Measurements from ENCODE around the gene GRK3.

The GRK3 gene

DNA sequence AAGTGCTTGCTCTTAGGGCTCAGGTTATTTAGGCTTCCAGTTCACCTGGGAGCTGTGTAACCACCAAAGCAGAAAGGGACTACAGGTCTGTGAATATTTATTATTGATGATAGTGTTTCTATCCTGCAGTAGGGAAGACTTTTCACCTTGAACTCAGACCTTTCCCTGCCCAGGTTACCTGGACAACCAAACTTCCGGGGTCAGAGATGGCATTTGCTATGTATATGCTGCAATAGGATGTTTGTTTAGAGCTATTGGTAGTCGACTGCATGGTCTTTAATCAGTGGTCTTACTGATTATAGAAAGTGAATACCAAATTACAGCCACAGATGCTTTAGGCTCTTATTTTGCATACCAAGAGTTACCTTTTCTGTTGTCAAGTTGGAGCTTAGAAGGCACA lies 94.9 kb downstream of the GRK3 start:
- Histone ChIP-seq H2AFZ (ENCODE audit: low read length, unreplicated experiment) (no peak overlapping the region), H3K4me1 (ENCODE audit: control insufficient read depth, insufficient read depth, low read length, unreplicated experiment) (no peaks in the 10 kb centered on the region), H3K36me3 (ENCODE audit: insufficient read depth, low read length) (no peaks in the 10 kb centered on the region), H3K4me3 (ENCODE audit: low read depth, low read length) (no peak overlapping the region), H3K79me2 (ENCODE audit: control insufficient read depth, insufficient read depth, low read length, unreplicated experiment) (no peaks in the 10 kb centered on the region), H3K27me3 (ENCODE audit: insufficient read depth, low read length) (peaks cover 13% of the 10 kb centered on the region; the same call in 1 of the 2 replicates), H3K27ac (ENCODE audit: low read depth, low read length) (no peak overlapping the region)

DNA sequence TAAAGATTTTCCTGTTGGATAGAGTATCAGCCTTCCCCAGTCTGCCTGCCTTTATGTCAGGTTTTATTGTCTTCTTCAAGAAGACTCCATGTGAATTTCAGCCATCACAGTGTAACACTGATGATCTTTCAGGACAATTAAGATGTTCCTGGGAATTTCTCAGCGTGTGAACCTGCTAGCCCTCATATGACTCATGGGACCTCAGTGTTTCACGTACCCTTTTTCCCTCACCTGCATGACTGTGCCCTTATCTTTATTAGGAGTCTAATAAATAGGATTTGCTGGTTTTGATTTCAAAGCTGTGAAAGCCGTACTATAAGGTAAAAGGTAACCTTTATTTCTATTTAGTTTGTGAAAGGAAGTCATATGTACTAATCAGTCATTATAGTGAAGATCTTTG lies 95.9 kb downstream of the GRK3 start:
- peaks cover 13% of the 10 kb centered on the region; the same call in 1 of the 2 replicates for H3K27me3 ChIP-seq (ENCODE audit: insufficient read depth, low read length)
- H3K4me1 ChIP-seq (ENCODE audit: control insufficient read depth, insufficient read depth, low read length, unreplicated experiment): no peaks in the 10 kb centered on the region
- no peaks in the 10 kb centered on the region for H3K36me3 ChIP-seq (ENCODE audit: insufficient read depth, low read length)
- H3K27ac ChIP-seq (ENCODE audit: low read depth, low read length): no peak overlapping the region
- no peak overlapping the region for H2AFZ ChIP-seq (ENCODE audit: low read length, unreplicated experiment)
- no peak overlapping the region for H3K4me3 ChIP-seq (ENCODE audit: low read depth, low read length)
- no peaks in the 10 kb centered on the region for H3K79me2 ChIP-seq (ENCODE audit: control insufficient read depth, insufficient read depth, low read length, unreplicated experiment)

DNA sequence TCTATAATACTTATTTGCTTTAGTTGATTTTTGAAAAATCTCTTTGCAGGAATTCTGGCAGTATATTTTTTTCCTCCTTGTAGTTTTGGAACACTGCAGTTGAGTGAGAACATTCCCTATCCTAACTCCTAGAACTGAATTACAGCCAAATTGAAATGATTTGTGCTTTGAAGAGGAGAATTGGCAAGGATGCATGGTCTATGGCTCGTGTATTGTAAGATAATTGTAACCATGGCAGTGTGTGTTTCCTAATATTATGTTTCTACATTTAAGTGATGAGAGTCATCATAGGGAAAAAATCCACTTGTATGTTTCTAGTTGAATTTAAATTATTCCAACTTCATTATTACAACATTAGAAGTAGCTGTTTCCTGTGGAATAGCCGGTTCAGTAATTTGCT lies 96.6 kb downstream of the GRK3 start:
- H3K4me1 ChIP-seq (ENCODE audit: control insufficient read depth, insufficient read depth, low read length, unreplicated experiment): no peaks in the 10 kb centered on the region
- H3K27ac ChIP-seq (ENCODE audit: low read depth, low read length): no peak overlapping the region
- no peaks in the 10 kb centered on the region for H3K36me3 ChIP-seq (ENCODE audit: insufficient read depth, low read length)
- H3K79me2 ChIP-seq (ENCODE audit: control insufficient read depth, insufficient read depth, low read length, unreplicated experiment): no peaks in the 10 kb centered on the region
- H2AFZ ChIP-seq (ENCODE audit: low read length, unreplicated experiment): no peak overlapping the region
- peaks cover 13% of the 10 kb centered on the region; the same call in 1 of the 2 replicates for H3K27me3 ChIP-seq (ENCODE audit: insufficient read depth, low read length)
- H3K4me3 ChIP-seq (ENCODE audit: low read depth, low read length): no peak overlapping the region

DNA sequence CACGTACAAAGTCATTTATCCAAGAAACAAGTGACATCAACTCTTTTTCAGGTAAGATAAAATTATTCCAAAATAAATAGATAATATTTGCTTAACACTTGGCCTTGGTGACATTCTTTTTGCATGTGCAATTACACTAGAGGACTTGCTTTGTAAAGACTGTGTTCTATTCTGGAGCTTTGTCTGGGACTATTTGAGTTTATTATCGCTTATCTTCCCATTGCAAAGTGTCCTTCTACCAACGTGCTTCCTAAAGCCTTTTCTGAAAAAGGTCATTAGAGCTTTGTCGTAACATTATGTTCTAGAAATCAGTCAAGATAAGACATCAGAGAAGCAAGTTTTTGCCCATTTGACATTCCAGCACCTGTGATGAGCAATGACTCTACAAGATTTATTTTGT lies 99.2 kb downstream of the GRK3 start:
- no peaks in the 10 kb centered on the region for H3K79me2 ChIP-seq (ENCODE audit: control insufficient read depth, insufficient read depth, low read length, unreplicated experiment)
- H3K36me3 ChIP-seq (ENCODE audit: insufficient read depth, low read length): no peaks in the 10 kb centered on the region
- H2AFZ ChIP-seq (ENCODE audit: low read length, unreplicated experiment): no peak overlapping the region
- H3K27ac ChIP-seq (ENCODE audit: low read depth, low read length): no peak overlapping the region
- H3K27me3 ChIP-seq (ENCODE audit: insufficient read depth, low read length): peaks cover 13% of the 10 kb centered on the region; the same call in 1 of the 2 replicates
- H3K4me1 ChIP-seq (ENCODE audit: control insufficient read depth, insufficient read depth, low read length, unreplicated experiment): no peaks in the 10 kb centered on the region
- H3K4me3 ChIP-seq (ENCODE audit: low read depth, low read length): no peak overlapping the region

DNA sequence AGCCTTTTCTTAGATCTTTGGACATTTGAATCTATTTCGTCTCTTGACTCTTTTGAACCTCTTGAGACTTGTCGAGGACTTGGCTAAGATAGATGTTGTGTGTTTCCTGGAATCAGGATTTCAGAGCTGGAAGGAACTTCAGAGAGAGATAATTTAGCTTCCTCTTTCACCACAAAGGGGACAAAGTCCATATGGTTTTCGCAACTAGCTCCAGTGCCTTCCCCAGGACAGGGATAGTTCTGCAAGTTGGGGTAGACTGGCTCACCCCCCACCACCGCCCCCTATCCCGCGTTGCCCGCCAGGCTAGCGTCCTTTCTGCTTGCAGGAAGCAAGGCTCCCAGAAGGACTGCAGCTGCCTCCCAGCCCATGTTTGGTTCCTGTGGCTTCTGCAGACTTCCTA lies 101.8 kb downstream of the GRK3 start:
- Histone ChIP-seq H3K4me1 (ENCODE audit: control insufficient read depth, insufficient read depth, low read length, unreplicated experiment) (no peaks in the 10 kb centered on the region), H2AFZ (ENCODE audit: low read length, unreplicated experiment) (no peak overlapping the region), H3K36me3 (ENCODE audit: insufficient read depth, low read length) (no peaks in the 10 kb centered on the region), H3K4me3 (ENCODE audit: low read depth, low read length) (no peak overlapping the region), H3K27me3 (ENCODE audit: insufficient read depth, low read length) (no peaks in the 10 kb centered on the region), H3K79me2 (ENCODE audit: control insufficient read depth, insufficient read depth, low read length, unreplicated experiment) (no peaks in the 10 kb centered on the region), H3K27ac (ENCODE audit: low read depth, low read length) (no peak overlapping the region)

DNA sequence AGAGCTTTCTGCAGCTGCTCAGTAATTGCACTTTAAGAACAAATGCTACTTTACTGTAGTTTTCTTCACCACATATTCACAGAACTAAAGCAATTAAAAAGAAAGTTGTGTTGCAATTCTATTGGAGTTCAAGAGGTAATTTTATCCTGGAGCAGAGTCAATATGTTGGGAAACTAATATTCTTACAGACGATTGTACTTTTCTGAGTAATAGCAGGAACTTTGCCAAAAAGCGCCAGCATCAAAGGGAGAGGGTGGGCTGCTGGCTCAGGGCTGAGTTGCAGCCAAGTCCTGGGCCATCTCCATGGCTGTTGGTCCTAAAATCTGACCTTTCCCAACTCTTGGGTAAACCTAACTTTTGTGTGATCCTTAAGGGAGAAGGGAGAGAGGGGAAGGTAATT lies 104.0 kb downstream of the GRK3 start:
- no peaks in the 10 kb centered on the region for H3K79me2 ChIP-seq (ENCODE audit: control insufficient read depth, insufficient read depth, low read length, unreplicated experiment)
- no peaks in the 10 kb centered on the region for H3K4me1 ChIP-seq (ENCODE audit: control insufficient read depth, insufficient read depth, low read length, unreplicated experiment)
- H3K27me3 ChIP-seq (ENCODE audit: insufficient read depth, low read length): no peaks in the 10 kb centered on the region
- no peak overlapping the region for H3K27ac ChIP-seq (ENCODE audit: low read depth, low read length)
- no peak overlapping the region for H2AFZ ChIP-seq (ENCODE audit: low read length, unreplicated experiment)
- no peak overlapping the region for H3K4me3 ChIP-seq (ENCODE audit: low read depth, low read length)
- H3K36me3 ChIP-seq (ENCODE audit: insufficient read depth, low read length): no peaks in the 10 kb centered on the region

DNA sequence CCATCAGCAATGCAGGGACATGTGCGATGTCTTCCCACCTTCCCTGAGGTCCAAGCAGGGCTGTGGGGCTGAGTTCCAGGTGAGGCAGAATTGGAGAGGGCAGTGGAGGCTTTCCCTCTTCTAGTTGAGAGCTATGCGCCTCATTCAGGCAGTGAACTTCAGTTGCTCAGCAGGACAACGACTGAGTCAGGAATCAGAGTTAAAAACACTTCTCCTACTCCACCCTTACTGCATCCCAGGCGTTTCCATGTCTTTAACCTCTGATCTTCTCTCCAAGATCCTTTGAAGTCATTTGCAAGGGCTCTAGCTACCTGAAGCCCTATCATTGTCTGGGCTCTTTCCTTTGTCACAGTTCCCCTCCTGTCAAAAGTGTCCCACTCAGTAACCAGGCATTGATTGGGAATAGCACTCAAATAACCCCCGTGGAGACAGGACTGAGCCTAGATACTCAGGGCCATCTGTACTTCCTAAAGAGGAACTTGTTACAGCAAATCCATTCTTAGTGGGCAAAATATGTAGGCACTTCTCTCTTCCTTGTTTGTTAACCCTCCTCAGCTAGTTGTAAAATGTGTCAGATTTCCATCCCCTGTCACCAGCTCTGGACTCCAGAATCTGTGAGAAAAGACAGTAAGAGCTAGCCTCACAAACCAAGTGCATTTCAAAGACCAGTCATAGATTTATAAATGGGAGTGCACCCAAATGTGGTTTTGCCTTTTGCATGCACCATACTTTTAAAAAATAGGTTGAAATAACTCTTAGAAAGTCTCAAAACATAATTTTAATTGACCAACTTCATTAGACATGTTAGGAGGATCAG lies 105.0 kb downstream of the GRK3 start:
- Histone ChIP-seq H3K4me3 (ENCODE audit: low read depth, low read length) (no peak overlapping the region), H3K79me2 (ENCODE audit: control insufficient read depth, insufficient read depth, low read length, unreplicated experiment) (no peaks in the 10 kb centered on the region), H3K27ac (ENCODE audit: low read depth, low read length) (no peak overlapping the region), H3K4me1 (ENCODE audit: control insufficient read depth, insufficient read depth, low read length, unreplicated experiment) (no peaks in the 10 kb centered on the region), H3K36me3 (ENCODE audit: insufficient read depth, low read length) (no peaks in the 10 kb centered on the region), H3K27me3 (ENCODE audit: insufficient read depth, low read length) (no peaks in the 10 kb centered on the region), H2AFZ (ENCODE audit: low read length, unreplicated experiment) (no peak overlapping the region)

DNA sequence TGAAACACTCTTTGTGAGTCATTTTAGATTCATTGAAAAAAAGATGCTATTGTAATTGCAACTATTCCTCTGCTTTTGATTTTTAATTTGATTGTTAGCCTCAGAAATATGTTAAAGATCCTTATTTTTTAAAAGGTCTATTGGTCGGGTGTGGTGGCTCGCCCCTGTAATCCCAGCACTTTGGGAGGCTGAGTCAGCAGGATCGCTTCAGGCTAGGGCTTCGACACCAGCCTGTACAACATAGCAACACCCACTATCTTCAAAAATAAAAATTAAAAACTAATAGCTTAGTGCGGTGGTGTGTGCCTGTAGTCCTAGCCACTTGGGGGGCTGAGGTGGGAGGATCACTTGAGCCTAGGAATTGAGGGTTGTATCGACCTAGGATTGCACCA lies 105.6 kb downstream of the GRK3 start:
- no peaks in the 10 kb centered on the region for H3K79me2 ChIP-seq (ENCODE audit: control insufficient read depth, insufficient read depth, low read length, unreplicated experiment)
- H2AFZ ChIP-seq (ENCODE audit: low read length, unreplicated experiment): no peak overlapping the region
- H3K27ac ChIP-seq (ENCODE audit: low read depth, low read length): no peak overlapping the region
- H3K27me3 ChIP-seq (ENCODE audit: insufficient read depth, low read length): no peaks in the 10 kb centered on the region
- no peaks in the 10 kb centered on the region for H3K36me3 ChIP-seq (ENCODE audit: insufficient read depth, low read length)
- no peaks in the 10 kb centered on the region for H3K4me1 ChIP-seq (ENCODE audit: control insufficient read depth, insufficient read depth, low read length, unreplicated experiment)
- no peak overlapping the region for H3K4me3 ChIP-seq (ENCODE audit: low read depth, low read length)

DNA sequence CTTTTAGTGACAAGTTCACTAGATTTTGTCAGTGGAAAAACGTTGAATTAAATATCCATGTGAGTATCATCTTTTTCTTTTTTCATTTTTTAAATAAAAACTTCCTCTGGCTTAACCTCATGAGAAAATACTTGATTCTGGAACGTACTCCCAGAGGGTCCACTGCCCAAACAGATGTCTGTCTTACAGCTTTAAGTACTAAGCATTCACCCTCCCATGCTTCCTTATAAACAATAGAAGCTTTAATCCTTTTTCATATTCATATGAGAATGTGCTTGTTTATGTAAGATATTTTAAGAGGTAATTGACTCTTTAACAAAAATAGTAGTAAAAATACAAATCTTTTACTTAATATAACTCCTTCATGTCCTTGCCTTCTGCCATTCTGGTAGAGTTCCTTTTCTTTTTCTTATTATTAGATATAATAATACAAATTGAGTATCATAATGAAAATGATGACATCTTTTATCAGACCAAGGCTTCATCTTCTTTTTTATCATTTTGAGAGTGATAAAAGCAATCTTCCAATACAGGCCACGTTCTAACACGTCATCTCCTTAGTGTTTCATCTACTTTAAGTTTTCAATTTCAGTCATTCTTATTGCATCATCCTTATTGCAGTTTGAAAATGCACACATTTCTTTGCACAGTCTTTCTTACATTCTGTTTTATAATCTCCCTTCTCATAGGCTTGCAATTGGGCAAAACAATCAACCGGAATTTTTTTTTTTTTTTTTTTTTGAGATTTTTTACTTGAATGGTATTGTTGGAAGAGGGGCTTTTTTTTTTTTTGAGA lies 108.0 kb downstream of the GRK3 start:
- Histone ChIP-seq H3K27me3 (ENCODE audit: insufficient read depth, low read length) (no peaks in the 10 kb centered on the region), H3K27ac (ENCODE audit: low read depth, low read length) (no peak overlapping the region), H3K79me2 (ENCODE audit: control insufficient read depth, insufficient read depth, low read length, unreplicated experiment) (no peaks in the 10 kb centered on the region), H2AFZ (ENCODE audit: low read length, unreplicated experiment) (no peak overlapping the region), H3K36me3 (ENCODE audit: insufficient read depth, low read length) (no peaks in the 10 kb centered on the region), H3K4me1 (ENCODE audit: control insufficient read depth, insufficient read depth, low read length, unreplicated experiment) (no peaks in the 10 kb centered on the region), H3K4me3 (ENCODE audit: low read depth, low read length) (no peak overlapping the region)

DNA sequence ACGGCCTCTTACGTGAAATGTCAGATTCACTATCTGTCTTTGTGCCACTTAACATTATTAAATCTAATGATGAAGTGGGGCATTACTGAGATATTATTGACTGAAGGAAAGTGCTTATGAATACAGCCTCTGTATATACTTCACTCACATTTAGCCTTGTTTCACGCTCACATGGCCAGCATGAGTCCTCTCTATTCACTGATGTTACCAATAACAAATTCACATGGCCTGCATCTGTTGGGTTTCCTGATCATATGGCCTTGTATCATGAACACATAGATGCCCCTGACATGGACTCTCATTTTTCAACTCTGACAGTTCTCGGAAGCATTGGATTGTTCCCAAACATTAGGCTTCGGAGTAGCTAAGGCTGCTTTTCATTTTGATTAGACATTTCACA lies 109.2 kb downstream of the GRK3 start:
- H3K27ac ChIP-seq (ENCODE audit: low read depth, low read length): no peak overlapping the region
- no peak overlapping the region for H3K4me3 ChIP-seq (ENCODE audit: low read depth, low read length)
- no peak overlapping the region for H2AFZ ChIP-seq (ENCODE audit: low read length, unreplicated experiment)
- H3K4me1 ChIP-seq (ENCODE audit: control insufficient read depth, insufficient read depth, low read length, unreplicated experiment): no peaks in the 10 kb centered on the region
- H3K79me2 ChIP-seq (ENCODE audit: control insufficient read depth, insufficient read depth, low read length, unreplicated experiment): no peaks in the 10 kb centered on the region
- no peaks in the 10 kb centered on the region for H3K27me3 ChIP-seq (ENCODE audit: insufficient read depth, low read length)
- no peaks in the 10 kb centered on the region for H3K36me3 ChIP-seq (ENCODE audit: insufficient read depth, low read length)

DNA sequence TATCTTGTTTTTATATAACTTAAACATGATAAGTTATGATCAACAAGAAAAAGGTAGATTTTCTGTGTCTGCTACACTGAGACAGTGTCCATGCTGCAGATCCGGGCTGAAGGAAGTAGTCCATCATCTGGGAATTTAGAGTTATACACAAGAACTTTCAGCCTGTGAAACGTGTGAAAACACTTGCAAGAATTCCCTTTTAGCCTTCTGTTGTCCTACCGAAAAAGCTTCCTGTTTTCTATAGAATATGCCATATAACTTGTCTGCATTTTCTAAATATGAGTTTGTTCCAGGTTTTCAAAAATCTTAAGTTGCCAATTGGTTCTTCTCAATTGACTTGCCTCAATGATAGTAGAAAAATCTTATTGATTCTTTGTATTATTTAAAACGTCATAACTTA lies 113.2 kb downstream of the GRK3 start:
- no peaks in the 10 kb centered on the region for H3K4me1 ChIP-seq (ENCODE audit: control insufficient read depth, insufficient read depth, low read length, unreplicated experiment)
- no peak overlapping the region for H2AFZ ChIP-seq (ENCODE audit: low read length, unreplicated experiment)
- no peaks in the 10 kb centered on the region for H3K79me2 ChIP-seq (ENCODE audit: control insufficient read depth, insufficient read depth, low read length, unreplicated experiment)
- no peaks in the 10 kb centered on the region for H3K36me3 ChIP-seq (ENCODE audit: insufficient read depth, low read length)
- no peak overlapping the region for H3K27ac ChIP-seq (ENCODE audit: low read depth, low read length)
- H3K4me3 ChIP-seq (ENCODE audit: low read depth, low read length): no peak overlapping the region
- H3K27me3 ChIP-seq (ENCODE audit: insufficient read depth, low read length): no peaks in the 10 kb centered on the region

Measured in ACC112 (cell line).